Measurements from ENCODE around the gene MYO5B.

GRCh38 chr18:49869354-49869753, 325.6 kb downstream of the MYO5B start:
- TF ChIP-seq EZH2 (IDR thresholded peaks at IDR 0.05), result no peak
- TF ChIP-seq CTCF (IDR thresholded peaks at IDR 0.05), result no peak
